Endodermal cell (in vitro differentiated cells): ENCODE measurements around the gene PDE4D. TPM values are rescaled to one million over a fixed set of nuclear protein-coding genes. Genes with fewer than 3 reads are reported as not detected.

Source experiments
- DNase-seq: peaks from one replicate; pipeline ENCODE4 v3.0.0-alpha.2; 2017
- H3K27ac ChIP-seq: 2 replicates; pipeline ENCODE4 v1.5.1; 2013; ENCODE audit warnings: mild to moderate bottlenecking, low read depth, low read length, moderate library complexity
- H3K27me3 ChIP-seq: 2 replicates; pipeline ENCODE4 v1.6.1; 2013; ENCODE audit warnings: mild to moderate bottlenecking, low read length, moderate library complexity; ENCODE audit not compliant: insufficient read depth, control insufficient read depth, poor library complexity, severe bottlenecking
- H3K36me3 ChIP-seq: 2 replicates; pipeline ENCODE4 v1.7.0; 2013; ENCODE audit warnings: mild to moderate bottlenecking, low read length, moderate library complexity; ENCODE audit not compliant: control insufficient read depth, insufficient read depth
- H3K4me1 ChIP-seq: one replicate; pipeline ENCODE4 v1.7.0; 2013; ENCODE audit warnings: low read length; ENCODE audit not compliant: control insufficient read depth, insufficient read depth
- H3K4me3 ChIP-seq: 2 replicates; pipeline ENCODE4 v1.5.1; 2013; ENCODE audit warnings: mild to moderate bottlenecking, low read length, moderate library complexity
- H3K9ac ChIP-seq: 2 replicates; pipeline ENCODE4 v1.6.1; 2013; ENCODE audit warnings: mild to moderate bottlenecking, low read length, moderate library complexity; ENCODE audit not compliant: poor library complexity, severe bottlenecking; ENCODE audit errors: extremely low read depth
- H3K9me3 ChIP-seq: 2 replicates; pipeline ENCODE4 v1.6.1; 2013; ENCODE audit warnings: mild to moderate bottlenecking, low read length, moderate library complexity; ENCODE audit not compliant: control insufficient read depth
- H3K27ac Mint-ChIP-seq: 2 replicates; pipeline ENCODE4 v1.8.0; 2020; ENCODE audit warnings: mixed read lengths
- H3K27me3 Mint-ChIP-seq: 2 replicates; pipeline ENCODE4 v1.8.0; 2021; ENCODE audit warnings: mild to moderate bottlenecking, mixed read lengths; ENCODE audit not compliant: insufficient read depth
- H3K36me3 Mint-ChIP-seq: 2 replicates; pipeline ENCODE4 v1.8.0; 2020; ENCODE audit warnings: low read depth, mixed read lengths
- H3K4me1 Mint-ChIP-seq: 2 replicates; pipeline ENCODE4 v1.8.0; 2020; ENCODE audit warnings: mixed read lengths
- H3K4me3 Mint-ChIP-seq: 2 replicates; pipeline ENCODE4 v1.8.0; 2020; ENCODE audit warnings: mild to moderate bottlenecking, moderate library complexity, mixed read lengths
- H3K9me3 Mint-ChIP-seq: 2 replicates; pipeline ENCODE4 v1.8.0; 2020; ENCODE audit warnings: mild to moderate bottlenecking, mixed read lengths
- WGBS, 2 experiments: methylation state at CpG; one replicate each; pipeline versions ENCODE4 v1.1.5 to v1.1.7; 2013; ENCODE audit warnings: missing lambda C conversion rate in 2 of 2, mixed read lengths in 1 of 2; ENCODE audit not compliant: insufficient coverage in 1 of 2, insufficient read length in 1 of 2; 5-methylcytosine and 5-hydroxymethylcytosine counted together
- total RNA-seq, 2 donors: library from RNA; stranded (reverse); fragmentation: NEBNext Ultra II Directional in 1 of 2; extraction: Animal tissue kit (Norgen Biotek cat#: 25700) in 1 of 2; gene quantifications; 2 replicates in 1 of 2; 3 replicates in 1 of 2; pipeline ENCODE4 v1.2.1, GENCODE V29; 2021
- TF ChIP-seq, protein P1 (sequence below): fragments of 200-600 bp; sonication (generic); conservative IDR thresholded peaks from 2 replicates; pipeline ENCODE4 v1.5.0; 2021; ENCODE audit warnings: antibody characterized with exemption, mild to moderate bottlenecking

PDE4D gene
- total RNA-seq, 2 donors from 2014 or later: 9.2 to 11.4 TPM

DNA sequence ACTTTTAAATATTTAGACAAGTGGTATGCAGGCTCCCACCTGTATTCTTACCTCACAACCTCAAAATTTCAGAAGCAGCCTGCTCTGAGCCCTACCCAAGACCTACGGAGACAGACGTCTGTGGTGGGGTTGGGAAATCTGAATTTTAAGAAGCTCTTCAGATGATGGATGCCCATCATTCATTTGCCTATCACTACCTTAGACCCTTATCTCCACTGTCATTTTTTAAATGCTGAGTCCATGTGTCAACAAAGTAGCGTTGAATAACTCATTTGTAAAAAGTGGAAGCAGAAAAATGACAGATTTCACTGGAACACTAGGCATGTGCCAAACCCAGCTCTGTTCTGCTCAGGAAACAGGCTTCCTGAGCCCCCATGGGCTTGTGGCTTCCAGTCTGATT is 85.7 kb downstream of the PDE4D start:
- 89 to 99% methylated on average over 1 to 3 of the region's 3 CpGs for WGBS, 2 experiments
- Mint-ChIP-seq H3K27me3 (peaks cover 34% of the 10 kb centered on the region), H3K9me3 (peaks cover 14% of the 10 kb centered on the region), H3K4me3 (no peak overlapping the region), H3K36me3 (no peaks in the 10 kb centered on the region), H3K4me1 (peaks cover 11% of the 10 kb centered on the region), H3K27ac (no peak overlapping the region)
- no peaks in the 10 kb centered on the region for H3K4me1 ChIP-seq
- no peak for DNase-seq
- no peaks in the 10 kb centered on the region for H3K36me3 ChIP-seq
- H3K27me3 ChIP-seq: no peaks in the 10 kb centered on the region
- TF ChIP-seq, protein P1, sequence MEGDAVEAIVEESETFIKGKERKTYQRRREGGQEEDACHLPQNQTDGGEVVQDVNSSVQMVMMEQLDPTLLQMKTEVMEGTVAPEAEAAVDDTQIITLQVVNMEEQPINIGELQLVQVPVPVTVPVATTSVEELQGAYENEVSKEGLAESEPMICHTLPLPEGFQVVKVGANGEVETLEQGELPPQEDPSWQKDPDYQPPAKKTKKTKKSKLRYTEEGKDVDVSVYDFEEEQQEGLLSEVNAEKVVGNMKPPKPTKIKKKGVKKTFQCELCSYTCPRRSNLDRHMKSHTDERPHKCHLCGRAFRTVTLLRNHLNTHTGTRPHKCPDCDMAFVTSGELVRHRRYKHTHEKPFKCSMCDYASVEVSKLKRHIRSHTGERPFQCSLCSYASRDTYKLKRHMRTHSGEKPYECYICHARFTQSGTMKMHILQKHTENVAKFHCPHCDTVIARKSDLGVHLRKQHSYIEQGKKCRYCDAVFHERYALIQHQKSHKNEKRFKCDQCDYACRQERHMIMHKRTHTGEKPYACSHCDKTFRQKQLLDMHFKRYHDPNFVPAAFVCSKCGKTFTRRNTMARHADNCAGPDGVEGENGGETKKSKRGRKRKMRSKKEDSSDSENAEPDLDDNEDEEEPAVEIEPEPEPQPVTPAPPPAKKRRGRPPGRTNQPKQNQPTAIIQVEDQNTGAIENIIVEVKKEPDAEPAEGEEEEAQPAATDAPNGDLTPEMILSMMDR: no peak
- H3K27ac ChIP-seq: no peak overlapping the region
- H3K4me3 ChIP-seq: no peak overlapping the region
- H3K9me3 ChIP-seq: no peaks in the 10 kb centered on the region
- no peak overlapping the region for H3K9ac ChIP-seq

DNA sequence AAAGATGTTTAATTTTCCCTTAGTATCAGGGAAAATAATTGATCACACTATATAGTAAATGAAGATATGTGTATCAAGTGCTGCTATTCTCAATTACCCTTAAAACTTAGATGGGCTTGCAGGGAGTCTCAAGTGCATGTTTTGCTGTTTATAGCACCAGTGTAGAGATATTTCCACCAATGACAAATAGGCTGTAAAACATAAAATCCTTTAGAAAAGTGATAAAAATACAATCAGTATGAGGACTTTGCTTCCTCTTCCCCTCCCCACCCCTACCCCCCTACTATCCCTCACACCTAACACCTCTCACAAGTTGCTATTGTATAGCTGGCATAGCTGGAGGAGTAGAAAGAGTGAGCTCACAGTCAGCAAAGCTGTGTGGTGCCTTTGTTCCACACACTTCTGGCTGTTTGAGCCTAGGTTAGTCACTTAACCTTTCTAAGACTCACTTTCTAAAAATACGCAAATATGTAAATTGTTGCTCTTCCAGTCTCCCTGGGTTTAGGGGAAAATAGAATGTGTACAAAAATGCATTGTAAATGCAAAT is 93.1 kb downstream of the PDE4D start:
- Histone ChIP-seq H3K36me3 (no peaks in the 10 kb centered on the region), H3K4me1 (no peaks in the 10 kb centered on the region), H3K4me3 (no peak overlapping the region), H3K27ac (no peak overlapping the region), H3K9me3 (no peaks in the 10 kb centered on the region), H3K9ac (no peak overlapping the region), H3K27me3 (no peaks in the 10 kb centered on the region)
- Mint-ChIP-seq H3K4me1 (peaks cover 6% of the 10 kb centered on the region), H3K4me3 (no peak overlapping the region), H3K27me3 (peaks cover 11% of the 10 kb centered on the region), H3K36me3 (no peaks in the 10 kb centered on the region), H3K9me3 (no peaks in the 10 kb centered on the region), H3K27ac (no peak overlapping the region)
- WGBS, 2 experiments: 36% methylated on average over 1 of the region's 1 CpG; no CpG with 5 or more reads in 1 of the 2 experiments
- TF ChIP-seq, protein P1: peak; percentile 9
- peak; percentile 53 for DNase-seq

GRCh38 chr5:59799668-59800346 is 93.7 kb downstream of the PDE4D start:
- Mint-ChIP-seq H3K27me3 (peaks cover 7% of the 10 kb centered on the region), H3K4me1 (peaks cover 6% of the 10 kb centered on the region), H3K4me3 (no peak overlapping the region), H3K9me3 (no peaks in the 10 kb centered on the region), H3K27ac (no peak overlapping the region), H3K36me3 (no peaks in the 10 kb centered on the region)
- no peaks in the 10 kb centered on the region for H3K9me3 ChIP-seq
- TF ChIP-seq, protein P1: peak; percentile 90
- no peak overlapping the region for H3K4me3 ChIP-seq
- H3K27me3 ChIP-seq: no peaks in the 10 kb centered on the region
- 30 to 100% methylated on average over 1 to 6 of the region's 6 CpGs for WGBS, 2 experiments
- H3K4me1 ChIP-seq: no peaks in the 10 kb centered on the region
- H3K36me3 ChIP-seq: no peaks in the 10 kb centered on the region
- H3K27ac ChIP-seq: no peak overlapping the region
- DNase-seq: peak; percentile 52
- no peak overlapping the region for H3K9ac ChIP-seq
